Measurements from ENCODE around the gene RASA3. TPM values are rescaled to one million over a fixed set of nuclear protein-coding genes. Genes with fewer than 3 reads are reported as not detected.
A peak's percentile ranks its signal among the peaks of the same experiment; 100 is the strongest.

Gene RASA3
- total RNA-seq, 1 donor from 2014 or later, result 2.9 TPM

DNA sequence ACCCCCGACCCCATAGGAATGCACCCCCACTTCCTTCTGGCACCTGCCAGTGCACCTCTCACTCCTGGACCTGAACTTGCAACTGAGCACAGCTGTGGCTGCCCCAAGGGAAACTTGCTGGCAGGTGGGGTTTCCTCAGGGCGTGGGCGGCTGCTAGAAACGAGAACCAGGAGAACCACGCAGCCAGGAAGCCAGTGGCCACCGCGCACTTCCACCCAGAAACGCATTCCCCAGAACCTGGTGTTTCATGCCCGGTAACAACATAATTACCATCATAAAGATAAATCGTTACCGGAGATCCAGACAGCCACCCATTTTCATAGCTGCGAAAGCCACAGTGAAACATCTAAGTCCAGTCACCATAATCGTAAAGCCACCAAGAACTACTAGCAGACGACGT lies 83.4 kb downstream of the RASA3 start:
- TF ChIP-seq EZH2 (IDR thresholded peaks at IDR 0.05), result no peak
- no peak for TF ChIP-seq EZH2phosphoT487 (IDR thresholded peaks at IDR 0.05)
- TF ChIP-seq, protein P1, sequence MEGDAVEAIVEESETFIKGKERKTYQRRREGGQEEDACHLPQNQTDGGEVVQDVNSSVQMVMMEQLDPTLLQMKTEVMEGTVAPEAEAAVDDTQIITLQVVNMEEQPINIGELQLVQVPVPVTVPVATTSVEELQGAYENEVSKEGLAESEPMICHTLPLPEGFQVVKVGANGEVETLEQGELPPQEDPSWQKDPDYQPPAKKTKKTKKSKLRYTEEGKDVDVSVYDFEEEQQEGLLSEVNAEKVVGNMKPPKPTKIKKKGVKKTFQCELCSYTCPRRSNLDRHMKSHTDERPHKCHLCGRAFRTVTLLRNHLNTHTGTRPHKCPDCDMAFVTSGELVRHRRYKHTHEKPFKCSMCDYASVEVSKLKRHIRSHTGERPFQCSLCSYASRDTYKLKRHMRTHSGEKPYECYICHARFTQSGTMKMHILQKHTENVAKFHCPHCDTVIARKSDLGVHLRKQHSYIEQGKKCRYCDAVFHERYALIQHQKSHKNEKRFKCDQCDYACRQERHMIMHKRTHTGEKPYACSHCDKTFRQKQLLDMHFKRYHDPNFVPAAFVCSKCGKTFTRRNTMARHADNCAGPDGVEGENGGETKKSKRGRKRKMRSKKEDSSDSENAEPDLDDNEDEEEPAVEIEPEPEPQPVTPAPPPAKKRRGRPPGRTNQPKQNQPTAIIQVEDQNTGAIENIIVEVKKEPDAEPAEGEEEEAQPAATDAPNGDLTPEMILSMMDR (IDR thresholded peaks at IDR 0.05), result no peak
- H3K27ac ChIP-seq, result no peak overlapping the region
- H3K4me3 ChIP-seq, result no peak overlapping the region
- H3K27me3 ChIP-seq, result no peaks in the 10 kb centered on the region
- H3K36me3 ChIP-seq, result no peaks in the 10 kb centered on the region
- H3K4me2 ChIP-seq, result no peak overlapping the region
- H2AFZ ChIP-seq (replicated peaks), result no peak overlapping the region
- H3K4me1 Mint-ChIP-seq, result peaks cover 49% of the 10 kb centered on the region
- H3K9me3 Mint-ChIP-seq, result peaks cover 11% of the 10 kb centered on the region
- no peaks in the 10 kb centered on the region for H3K9me3 ChIP-seq (ENCODE audit: low read depth)
- H3K4me1 ChIP-seq, result peaks cover 27% of the 10 kb centered on the region
- peak overlapping the region; percentile 81 for H3K27ac Mint-ChIP-seq
- H3K9ac ChIP-seq, result no peak overlapping the region
- peaks cover 27% of the 10 kb centered on the region for H3F3A ChIP-seq (ENCODE audit: low read depth)
- no peak for DNase-seq (ENCODE audit: low spot score)
- no peaks in the 10 kb centered on the region for H3K79me2 ChIP-seq (ENCODE audit: low read depth)
- peaks cover 24% of the 10 kb centered on the region for H3K36me3 Mint-ChIP-seq
- peak overlapping the region; percentile 30 for H3K4me3 Mint-ChIP-seq
- H3K27me3 Mint-ChIP-seq (ENCODE audit: insufficient read depth, low read depth), result peaks cover 14% of the 10 kb centered on the region
- no peaks in the 10 kb centered on the region for H4K20me1 ChIP-seq (ENCODE audit: low read depth)

- no peaks in the 10 kb centered on the region for H3K36me3 ChIP-seq
- DNase-seq (ENCODE audit: low spot score), result peak; percentile 38
Observed at GRCh38 chr13:114048443-114048842, 84.0 kb downstream of the RASA3 start.

DNA sequence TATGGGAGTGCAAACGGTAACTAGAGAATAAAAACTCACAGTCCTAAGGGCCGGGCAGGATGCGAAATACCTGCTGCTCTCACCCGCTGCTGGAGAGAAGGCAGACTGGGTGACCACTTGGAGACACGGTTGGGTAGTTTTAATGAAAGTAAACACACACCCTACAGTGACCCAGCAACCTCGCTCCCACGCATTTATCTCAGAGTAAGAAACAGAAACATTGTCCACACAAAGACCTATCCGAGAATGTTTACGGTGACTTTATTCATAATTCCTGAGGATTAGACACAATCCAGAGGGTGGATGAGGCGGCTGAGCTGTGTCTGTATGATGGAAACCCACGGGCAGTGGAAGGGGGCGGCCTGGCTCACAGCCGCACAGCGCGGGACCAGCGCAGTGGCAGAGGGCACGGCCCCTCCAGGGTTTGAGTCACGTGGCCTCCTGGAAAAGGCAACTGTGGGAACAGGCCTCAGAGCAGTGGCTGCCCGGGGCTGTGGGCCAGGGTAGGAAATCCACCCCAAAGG lies 85.0 kb downstream of the RASA3 start:
- Histone ChIP-seq H3K4me1 (peaks cover 21% of the 10 kb centered on the region), H3K4me3 (no peak overlapping the region), H3K79me2 (ENCODE audit: low read depth) (no peaks in the 10 kb centered on the region), H3K36me3 (no peaks in the 10 kb centered on the region), H3K9me3 (ENCODE audit: low read depth) (no peaks in the 10 kb centered on the region), H3K4me2 (no peak overlapping the region), H2AFZ (replicated peaks) (no peak overlapping the region), H3K9ac (no peak overlapping the region), H3K27ac (no peak overlapping the region), H3F3A (ENCODE audit: low read depth) (peaks cover 31% of the 10 kb centered on the region), H4K20me1 (ENCODE audit: low read depth) (no peaks in the 10 kb centered on the region), H3K27me3 (no peaks in the 10 kb centered on the region)
- H3K36me3 Mint-ChIP-seq, result peaks cover 31% of the 10 kb centered on the region
- DNase-seq (ENCODE audit: low spot score), result no peak
- TF ChIP-seq, protein P1 (IDR thresholded peaks at IDR 0.05), result no peak
- TF ChIP-seq EZH2phosphoT487 (IDR thresholded peaks at IDR 0.05) (no peak), EZH2 (IDR thresholded peaks at IDR 0.05) (no peak)
- peaks cover 12% of the 10 kb centered on the region for H3K9me3 Mint-ChIP-seq
- H3K27ac Mint-ChIP-seq, result peak overlapping the region; percentile 90
- H3K4me1 Mint-ChIP-seq, result peaks cover 46% of the 10 kb centered on the region
- H3K27me3 Mint-ChIP-seq (ENCODE audit: insufficient read depth, low read depth), result peaks cover 14% of the 10 kb centered on the region
- H3K4me3 Mint-ChIP-seq, result no peak overlapping the region

More at GRCh38 chr13:114048443-114048842, 84.0 kb downstream of the RASA3 start:
- no peak overlapping the region for H3K4me2 ChIP-seq
- no peak overlapping the region for H2AFZ ChIP-seq (replicated peaks)
- Mint-ChIP-seq H3K4me1 (peaks cover 47% of the 10 kb centered on the region), H3K9me3 (peaks cover 11% of the 10 kb centered on the region), H3K27ac (no peak overlapping the region), H3K4me3 (no peak overlapping the region), H3K27me3 (ENCODE audit: insufficient read depth, low read depth) (peaks cover 14% of the 10 kb centered on the region), H3K36me3 (peaks cover 24% of the 10 kb centered on the region)
- H3K27me3 ChIP-seq, result no peaks in the 10 kb centered on the region
- H3F3A ChIP-seq (ENCODE audit: low read depth), result peaks cover 28% of the 10 kb centered on the region
- no peak overlapping the region for H3K9ac ChIP-seq
- no peaks in the 10 kb centered on the region for H3K9me3 ChIP-seq (ENCODE audit: low read depth)
- no peak overlapping the region for H3K27ac ChIP-seq
- H4K20me1 ChIP-seq (ENCODE audit: low read depth), result no peaks in the 10 kb centered on the region
- H3K4me1 ChIP-seq, result peaks cover 27% of the 10 kb centered on the region
- no peak overlapping the region for H3K4me3 ChIP-seq
- TF ChIP-seq, protein P1 (IDR thresholded peaks at IDR 0.05), result no peak
- TF ChIP-seq EZH2 (IDR thresholded peaks at IDR 0.05), result no peak
- TF ChIP-seq EZH2phosphoT487 (IDR thresholded peaks at IDR 0.05), result no peak
- H3K79me2 ChIP-seq (ENCODE audit: low read depth), result no peaks in the 10 kb centered on the region

Data from neural progenitor cell (in vitro differentiated cells).